Body of pancreas (tissue), 4 donors: ENCODE data around the gene AGAP1.

Experiments used
- CTCF ChIP-seq, 7 experiments: fragments of 450-650 bp in 4 of 7; fragments of 200-600 bp in 3 of 7; sonication (generic) in 3 of 7; IDR thresholded peaks; one replicate each; pipeline ENCODE4 v1.5.1; 2016 to 2019; ENCODE audit warnings: antibody characterized with exemption in 7 of 7
- POLR2A ChIP-seq, 3 donors: fragments of 450-650 bp; IDR thresholded peaks; one replicate each; pipeline ENCODE4 v1.6.1; 2016; ENCODE audit warnings: antibody characterized with exemption in 3 of 3, mild to moderate bottlenecking in 2 of 3

GRCh38 chr2:235618039-235618438 lies 124.2 kb downstream of the AGAP1 start:
- TF ChIP-seq CTCF (IDR thresholded peaks at IDR 0.05) (no peak), POLR2A (IDR thresholded peaks at IDR 0.05) (no peak)
